ENCODE measurements around the gene PRDM5.
"Not testable (repeated sequence)": the region's sequence is repeated elsewhere in the genome, so short reads cannot be mapped to it uniquely, and the experiment has no call there.

The PRDM5 gene

GRCh38 chr4:120741636-120742035 lies 180.9 kb downstream of the PRDM5 start:
- not testable (repeated sequence) for DNase-seq

DNA sequence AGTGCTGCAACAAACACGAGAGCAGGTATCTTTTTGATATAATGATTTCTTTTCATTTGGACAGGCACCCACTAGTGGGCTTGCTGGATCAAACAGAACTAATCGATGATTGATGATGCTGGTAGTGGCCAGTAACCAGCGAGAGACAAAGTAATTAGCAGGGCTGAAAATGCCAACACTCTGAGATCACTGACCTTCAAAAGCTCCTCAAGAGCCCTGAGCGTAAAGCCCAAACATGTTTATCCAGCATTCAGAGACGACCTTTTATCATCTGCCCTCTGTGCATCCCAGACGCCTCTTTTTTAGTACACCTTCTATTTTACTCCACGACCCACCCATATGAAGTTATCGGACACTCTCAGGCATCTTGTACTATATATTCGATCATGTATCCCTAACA lies 186.2 kb downstream of the PRDM5 start:
- no peak for DNase-seq

DNA sequence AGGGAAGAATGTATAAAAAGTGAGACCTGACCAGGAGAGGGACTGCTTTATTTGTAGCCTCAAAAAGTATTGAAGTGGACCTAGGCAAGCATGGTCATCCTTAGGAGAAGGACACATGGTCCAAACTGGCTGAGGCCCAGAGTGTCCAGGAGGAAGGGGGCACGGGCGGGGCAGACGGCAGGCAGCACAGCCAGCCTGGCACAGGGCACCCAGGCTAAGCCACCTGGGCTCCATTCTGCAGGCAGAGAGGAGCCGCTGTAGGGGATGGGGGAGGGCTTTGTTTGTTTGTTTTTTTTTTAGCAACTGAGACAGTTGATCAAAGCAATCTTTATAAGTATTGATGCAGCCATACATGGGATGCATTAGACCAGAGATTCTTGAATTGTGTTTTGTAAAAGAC lies 188.6 kb downstream of the PRDM5 start:
- no peak for DNase-seq

DNA sequence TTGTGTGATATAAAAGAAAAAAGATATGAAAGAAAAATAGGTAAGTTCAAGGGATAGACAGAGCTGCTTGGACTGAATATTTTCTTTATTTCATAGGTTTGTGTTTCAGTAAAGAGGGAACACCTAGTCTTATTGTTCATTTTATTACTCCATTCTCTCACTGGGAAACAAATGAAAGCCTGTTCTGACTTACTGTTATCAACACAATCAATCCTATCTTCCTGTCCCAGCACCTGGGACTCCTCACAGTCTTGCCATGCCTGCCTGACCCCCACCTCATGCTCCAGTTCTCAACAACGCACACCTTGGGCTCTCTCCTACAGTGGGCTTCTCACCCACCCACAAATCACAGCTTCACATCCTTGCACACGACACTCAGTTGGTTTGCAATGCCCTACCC lies 189.5 kb downstream of the PRDM5 start:
- no peak for DNase-seq

- DNase-seq, result no peak
These were observed 191.0 kb downstream of the PRDM5 start for GRCh38 chr4:120731561-120731960.

DNA sequence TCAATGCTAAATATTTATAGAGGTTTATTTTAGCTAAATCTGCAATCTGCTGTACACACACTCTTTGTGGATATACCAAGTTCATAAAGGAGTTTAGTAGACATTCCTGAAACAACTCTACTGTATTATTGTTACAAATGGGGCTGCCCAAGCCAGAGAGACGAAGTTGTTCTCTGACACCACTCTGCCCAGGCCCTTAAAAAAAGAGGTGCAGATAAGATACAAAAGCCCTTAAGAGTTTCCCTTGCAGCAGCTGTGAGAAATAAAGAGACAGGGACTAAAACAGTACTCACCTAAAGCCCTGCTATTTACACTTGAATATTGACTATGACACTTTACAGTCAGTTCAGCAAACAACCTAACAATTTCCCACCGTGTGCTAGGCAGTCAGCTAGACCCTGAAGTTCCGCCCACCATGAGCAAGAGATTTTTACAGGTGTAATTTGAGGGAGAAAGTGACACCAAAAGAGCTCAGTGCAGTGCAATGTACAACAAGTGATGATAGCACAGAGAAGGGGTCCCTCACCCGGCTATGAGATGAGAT lies 191.7 kb downstream of the PRDM5 start:
- no peak for DNase-seq

DNA sequence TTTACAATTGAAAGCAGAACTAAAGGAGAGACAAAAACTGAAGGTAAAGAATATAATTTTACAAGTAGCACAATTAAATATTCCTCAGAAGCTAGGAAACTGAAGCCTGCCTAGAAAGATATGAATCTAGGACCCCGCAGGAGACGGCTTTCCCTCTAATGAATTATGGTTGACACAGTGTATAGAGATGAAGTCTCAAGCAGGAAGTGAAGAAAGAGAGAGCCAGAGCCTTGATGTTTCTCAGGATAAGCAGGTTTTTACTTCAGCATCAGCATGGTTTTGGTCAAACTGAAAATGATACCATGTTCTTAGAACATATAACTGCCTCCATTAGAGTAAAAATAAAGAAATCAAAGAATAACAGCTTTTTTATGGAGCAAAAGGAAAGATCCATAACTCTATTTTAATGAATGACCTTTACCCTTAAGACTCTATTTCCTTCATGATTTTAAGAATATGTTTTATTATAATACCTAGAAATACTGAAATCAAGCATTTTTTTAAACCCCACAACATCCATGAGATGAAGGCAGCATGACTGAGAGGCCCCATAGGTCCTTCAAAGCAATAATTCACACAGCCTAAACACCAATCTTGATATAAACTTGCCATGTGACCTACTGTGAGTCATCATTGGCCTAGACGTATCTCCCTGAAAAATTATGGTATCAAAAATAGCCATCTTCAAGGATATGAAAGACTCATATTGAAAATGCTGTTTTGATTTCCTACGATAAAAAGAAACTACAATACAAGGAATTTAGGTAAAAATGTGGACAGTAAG lies 193.4 kb downstream of the PRDM5 start:
- DNase-seq, result no peak

DNA sequence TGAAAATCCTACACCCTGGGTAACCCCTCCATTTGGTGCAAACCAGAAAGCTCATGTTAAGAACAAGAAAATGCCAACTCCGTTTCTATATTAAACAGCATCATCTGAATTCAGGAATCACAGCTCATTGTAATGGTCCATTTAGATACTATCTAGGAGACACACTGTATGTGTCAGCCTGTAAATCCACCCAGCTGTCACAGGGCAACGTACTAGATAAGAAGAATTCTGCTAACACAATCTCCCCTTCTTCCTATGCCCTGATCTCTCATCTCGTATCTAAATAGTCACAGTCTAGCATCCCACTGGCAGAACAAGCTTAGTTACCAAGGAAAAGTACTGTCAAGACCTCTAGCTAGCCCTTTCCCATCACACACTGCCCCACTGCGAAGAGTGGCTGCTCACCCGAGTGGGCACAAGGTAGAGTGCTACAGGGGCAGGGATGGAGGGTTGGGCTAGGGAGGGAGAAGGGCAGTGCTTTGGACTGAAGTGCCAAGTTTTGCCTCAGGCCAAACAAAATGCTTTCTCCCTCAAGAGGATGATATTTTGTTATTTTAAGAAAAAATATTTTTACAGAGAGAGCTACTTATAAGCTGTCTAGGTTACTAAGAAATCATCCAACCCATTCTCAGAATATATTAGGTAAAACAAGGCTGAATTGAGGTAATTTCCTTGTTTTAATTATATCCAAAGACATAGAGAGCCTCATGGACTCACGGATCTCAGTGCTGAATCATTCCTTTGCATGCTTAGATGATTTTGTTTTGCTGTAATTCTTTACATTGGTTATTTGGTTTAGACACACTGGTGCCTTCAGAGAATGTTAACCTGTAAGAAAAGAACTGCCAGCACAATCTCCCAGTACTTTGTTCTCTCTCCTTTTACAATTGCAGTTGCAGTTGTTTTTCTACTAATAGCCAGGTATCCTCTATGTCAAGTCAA lies 196.6 kb downstream of the PRDM5 start:
- DNase-seq, result no peak

DNA sequence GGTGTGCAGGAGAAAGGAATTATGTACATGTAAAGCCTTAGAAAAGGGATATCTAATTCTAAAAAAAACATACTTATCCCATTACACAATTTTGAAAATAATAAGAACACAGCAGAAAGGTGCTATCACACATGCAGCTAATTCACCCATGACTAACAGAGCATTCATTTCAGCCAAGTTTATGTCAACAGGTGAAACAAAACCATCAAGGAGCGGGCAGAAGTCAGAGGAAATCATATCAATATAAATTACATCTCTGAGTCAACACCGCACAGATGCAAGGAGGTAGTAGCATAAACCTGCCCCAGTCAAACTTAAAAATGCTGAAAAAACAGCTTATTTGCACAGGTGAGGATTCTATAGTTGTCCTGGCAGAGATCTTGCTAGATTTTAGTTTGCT lies 197.9 kb downstream of the PRDM5 start:
- no peak for DNase-seq

DNA sequence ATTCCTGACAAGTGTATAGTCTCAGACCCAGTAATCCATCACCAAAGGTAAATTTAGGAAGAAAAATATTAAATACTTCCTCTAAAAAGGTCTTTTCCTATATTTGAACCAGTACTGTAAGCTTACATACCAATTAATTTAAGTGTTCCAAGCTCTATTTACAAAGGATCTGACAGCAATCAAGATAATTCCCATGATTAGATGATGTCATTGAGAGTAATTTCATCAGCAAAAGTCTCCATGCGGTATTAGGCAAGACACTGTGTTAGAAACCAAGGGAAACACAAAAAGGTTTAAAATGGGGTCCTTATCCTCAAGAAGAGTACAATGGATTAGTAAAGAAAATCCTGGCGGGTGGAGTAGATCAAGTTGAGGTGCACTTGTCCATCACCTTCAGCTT lies 198.5 kb downstream of the PRDM5 start:
- DNase-seq, result no peak

DNA sequence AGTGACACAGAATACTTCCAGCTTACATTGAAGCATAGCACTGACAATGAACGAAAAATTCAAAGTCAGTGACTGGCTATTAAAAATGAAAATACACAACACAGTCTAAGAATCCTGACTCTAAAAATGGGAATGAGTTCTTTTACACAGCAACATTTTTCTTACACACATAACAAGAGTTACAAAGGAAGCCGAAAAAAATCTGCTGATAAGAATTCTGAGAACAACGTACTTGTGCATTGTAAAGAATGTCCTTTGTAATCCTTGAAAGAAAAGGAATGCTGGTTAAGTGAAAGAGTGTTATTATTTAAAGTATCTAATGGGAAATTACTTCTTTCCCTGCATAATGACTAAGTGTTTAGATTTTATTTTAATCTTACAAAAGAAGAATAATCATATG lies 199.4 kb downstream of the PRDM5 start:
- DNase-seq, result no peak

DNA sequence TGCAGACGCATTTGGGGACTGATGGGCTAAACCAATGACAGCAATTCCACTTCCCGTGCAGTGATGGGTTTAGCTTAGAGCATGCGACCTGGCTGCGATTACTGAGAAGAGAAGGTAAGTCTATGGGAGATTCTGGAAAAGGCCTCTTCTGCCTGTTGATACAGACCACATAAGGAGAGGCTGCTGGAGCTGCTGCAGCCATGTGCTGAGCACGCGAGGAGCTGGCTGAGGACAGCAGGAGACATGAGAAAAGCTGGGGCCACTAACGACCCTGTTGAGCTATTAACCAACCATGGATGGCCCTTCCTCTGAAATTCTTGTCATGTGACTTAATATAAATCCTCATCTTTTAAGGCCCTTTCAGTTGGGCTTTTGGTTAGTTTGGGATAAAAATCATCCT lies 199.9 kb downstream of the PRDM5 start:
- DNase-seq, result no peak

GRCh38 chr4:120720354-120720934 lies 202.1 kb downstream of the PRDM5 start:
- no peak for DNase-seq

DNA sequence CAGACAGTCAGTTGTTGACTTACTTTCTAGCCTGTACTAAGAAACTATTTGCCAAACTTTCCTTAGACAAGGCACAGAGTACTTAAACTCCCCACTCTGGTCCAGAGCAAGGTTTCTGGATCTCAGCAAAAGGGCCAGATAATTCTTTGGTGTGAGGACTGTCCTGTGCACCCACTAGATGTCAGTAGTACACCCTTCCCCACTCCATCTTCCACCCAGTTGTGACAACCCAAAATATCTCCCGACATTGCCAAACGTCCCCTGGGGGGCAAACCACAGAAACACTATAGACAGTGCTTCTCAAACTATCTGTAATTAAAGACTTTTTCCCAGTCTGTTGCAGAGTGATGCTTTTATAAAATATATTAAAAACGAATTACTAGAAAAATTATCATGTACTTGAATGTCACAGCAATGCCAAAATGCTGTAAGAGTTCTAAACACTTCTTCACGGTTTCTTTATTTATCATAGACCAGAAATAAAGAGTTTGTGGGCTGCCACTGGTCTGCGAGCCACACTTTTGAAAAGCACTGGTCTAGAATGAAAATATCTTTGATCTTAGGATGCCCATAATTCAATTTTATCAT lies 203.5 kb downstream of the PRDM5 start:
- no peak for DNase-seq

DNA sequence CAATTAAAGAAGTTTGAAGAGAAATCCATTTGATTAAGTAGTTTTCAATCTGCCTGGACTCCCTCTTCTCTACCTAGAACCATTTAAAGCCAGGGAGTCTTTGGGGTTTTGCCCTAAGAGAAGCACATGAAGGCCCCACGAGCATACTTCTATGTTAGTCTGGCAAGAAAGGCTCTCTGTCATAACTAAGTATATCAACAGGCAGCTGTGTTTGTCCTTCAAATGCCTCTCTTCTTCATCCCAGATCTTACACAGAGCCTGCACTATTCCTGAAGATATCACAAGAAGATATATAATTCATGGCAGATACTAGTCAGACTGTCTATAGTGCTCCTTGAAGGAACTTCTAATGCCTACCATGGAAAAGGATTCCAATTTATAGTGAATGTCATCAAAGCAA lies 206.2 kb downstream of the PRDM5 start:
- DNase-seq, result no peak

DNA sequence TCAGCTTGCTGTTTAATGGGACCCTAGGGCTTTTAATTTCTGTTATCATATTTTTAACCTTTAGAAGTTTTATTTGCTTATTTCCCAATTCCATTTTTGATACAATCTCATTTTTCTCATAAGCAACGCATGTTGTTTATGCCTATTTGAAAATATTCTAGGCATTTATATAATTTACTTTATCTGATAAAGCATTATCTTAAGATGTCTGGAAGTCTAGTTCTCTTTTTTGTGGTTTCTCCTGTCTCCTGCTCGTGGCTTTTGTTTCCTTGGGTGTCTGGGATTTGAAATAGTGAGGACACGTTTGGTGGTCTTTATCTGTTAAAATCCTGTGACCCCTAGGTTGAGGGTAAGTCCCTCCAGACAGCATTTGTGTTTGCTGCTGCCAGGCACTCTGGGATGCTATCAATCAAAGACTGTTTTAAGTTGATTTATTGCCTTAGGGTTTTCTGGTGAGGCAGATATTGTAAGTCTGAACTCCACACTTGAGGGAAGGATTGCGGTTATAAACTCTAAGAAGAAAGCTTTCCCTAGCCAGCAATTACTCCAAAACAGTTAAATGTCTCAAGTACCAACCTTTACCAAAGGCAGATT lies 208.0 kb downstream of the PRDM5 start:
- no peak for DNase-seq

DNA sequence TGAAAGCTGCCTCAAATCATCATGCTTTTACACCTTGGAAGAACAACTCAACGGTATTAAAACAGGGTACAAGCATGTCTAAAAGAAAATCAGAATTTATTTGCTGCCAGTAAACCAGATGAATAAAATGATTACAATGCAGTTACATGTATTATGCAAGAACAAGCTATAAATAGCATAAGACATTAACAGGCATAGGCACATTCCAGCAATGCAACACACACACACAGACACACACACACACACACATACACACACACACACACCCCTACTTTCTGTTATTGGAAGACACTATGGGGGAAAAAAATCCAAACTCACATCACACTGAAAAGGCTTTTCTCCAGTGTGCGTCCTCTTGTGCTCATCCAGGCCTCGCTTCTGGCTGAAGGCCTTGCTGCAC lies 212.5 kb downstream of the PRDM5 start:
- DNase-seq, result no peak

GRCh38 chr4:120704538-120704937 lies 218.0 kb downstream of the PRDM5 start:
- DNase-seq, result no peak

- DNase-seq, result no peak
These were observed 218.6 kb downstream of the PRDM5 start for GRCh38 chr4:120703908-120704307.

GRCh38 chr4:120699354-120699753 lies 223.2 kb downstream of the PRDM5 start:
- no peak for DNase-seq

- DNase-seq, result no peak
These were observed 227.6 kb downstream of the PRDM5 start for GRCh38 chr4:120694973-120695372.

DNA sequence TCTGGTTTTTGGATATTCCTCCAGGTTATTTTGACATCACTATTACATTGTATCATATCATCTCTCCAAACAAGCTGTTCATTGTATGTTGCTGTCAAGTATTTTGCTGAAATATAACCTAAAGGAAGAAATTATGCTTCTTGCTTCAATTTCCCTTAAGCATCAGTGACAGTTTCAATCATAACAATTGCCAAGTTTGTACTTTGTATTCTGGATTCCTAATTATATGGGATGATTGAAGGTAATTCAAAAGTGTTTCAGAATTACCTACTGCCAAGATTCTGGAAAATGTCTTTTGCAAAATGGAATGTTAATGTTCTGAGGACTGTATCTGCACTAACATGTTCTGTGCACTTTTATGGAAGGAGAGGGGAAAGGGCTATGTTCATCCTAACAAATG lies 228.7 kb downstream of the PRDM5 start:
- no peak for DNase-seq

DNA sequence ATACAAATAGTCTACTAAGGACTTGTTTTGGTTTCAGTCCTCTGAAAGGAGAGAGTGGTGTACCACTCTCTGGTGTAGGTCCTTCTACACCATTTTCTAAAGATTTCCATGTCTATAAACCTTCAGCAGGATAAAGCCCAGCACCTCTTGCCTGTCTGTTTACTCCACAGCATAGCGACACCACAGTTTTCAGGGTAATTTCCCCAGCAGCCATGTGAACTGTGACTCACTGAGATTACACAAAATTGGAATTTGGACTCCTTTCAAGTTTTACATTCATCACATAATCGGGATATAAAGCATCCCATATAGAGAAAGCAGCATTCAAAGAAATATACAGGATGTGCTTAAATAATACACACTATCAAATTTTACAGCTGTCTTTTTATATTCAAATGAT lies 229.6 kb downstream of the PRDM5 start:
- DNase-seq, result no peak

Measured in GDM1 (cell line).